ENCODE measurements around the gene DAP. TPM values are rescaled to one million over a fixed set of nuclear protein-coding genes. Genes with fewer than 3 reads are reported as not detected.

DAP gene
- total and polyA plus RNA-seq, 4 donors: 27.2 to 80.8 (median 58.3) TPM

GRCh38 chr5:10762776-10763500 lies 1.9 kb upstream of the DAP start:
- WGBS (ENCODE audit: insufficient coverage): 82% methylated on average over 9 of the region's 10 CpGs
- Histone ChIP-seq H3K4me1 (ENCODE audit: control insufficient read depth, insufficient read depth, low read length) (peaks cover 23% of the 10 kb centered on the region), H3K4me3 (ENCODE audit: low read depth, low read length) (no peak overlapping the region), H3K27ac (ENCODE audit: low read depth, low read length) (no peak overlapping the region), H3K36me3 (ENCODE audit: control insufficient read depth, insufficient read depth, low read length) (no peaks in the 10 kb centered on the region), H3K9me3 (ENCODE audit: control insufficient read depth, insufficient read depth, low read length) (no peaks in the 10 kb centered on the region), H3K27me3 (ENCODE audit: control insufficient read depth, insufficient read depth, low read length) (no peaks in the 10 kb centered on the region)
- no peak for DNase-seq (ENCODE audit: low read depth in 4 of 6, low spot score in 6 of 6)

- Histone ChIP-seq H3K36me3 (ENCODE audit: control insufficient read depth, insufficient read depth, low read length) (no peaks in the 10 kb centered on the region), H3K4me1 (ENCODE audit: control insufficient read depth, insufficient read depth, low read length) (peaks cover 23% of the 10 kb centered on the region), H3K27me3 (ENCODE audit: control insufficient read depth, insufficient read depth, low read length) (no peaks in the 10 kb centered on the region), H3K4me3 (ENCODE audit: low read depth, low read length) (peak overlapping the region; percentile 54), H3K9me3 (ENCODE audit: control insufficient read depth, insufficient read depth, low read length) (no peaks in the 10 kb centered on the region), H3K27ac (ENCODE audit: low read depth, low read length) (peak overlapping the region; percentile 94)
- WGBS (ENCODE audit: insufficient coverage): 85% methylated on average over 16 of the region's 17 CpGs
- no peak for DNase-seq (ENCODE audit: low read depth in 4 of 6, low spot score in 6 of 6)
These were observed 1.1 kb upstream of the DAP start for GRCh38 chr5:10761933-10762775.

GRCh38 chr5:10760921-10761184 lies 181 bp downstream of the DAP start:
- peak overlapping the region; percentile 80 for H3K27ac ChIP-seq (ENCODE audit: low read depth, low read length)
- H3K27me3 ChIP-seq (ENCODE audit: control insufficient read depth, insufficient read depth, low read length): no peaks in the 10 kb centered on the region
- peaks cover 23% of the 10 kb centered on the region for H3K4me1 ChIP-seq (ENCODE audit: control insufficient read depth, insufficient read depth, low read length)
- no peaks in the 10 kb centered on the region for H3K9me3 ChIP-seq (ENCODE audit: control insufficient read depth, insufficient read depth, low read length)
- DNase-seq (ENCODE audit: low read depth in 4 of 6, low spot score in 6 of 6): no peak
- 0% methylated on average over 42 of the region's 42 CpGs for WGBS (ENCODE audit: insufficient coverage)
- H3K36me3 ChIP-seq (ENCODE audit: control insufficient read depth, insufficient read depth, low read length): no peaks in the 10 kb centered on the region
- peak overlapping the region; percentile 52 for H3K4me3 ChIP-seq (ENCODE audit: low read depth, low read length)

- H3K9me3 ChIP-seq (ENCODE audit: control insufficient read depth, insufficient read depth, low read length): no peaks in the 10 kb centered on the region
- DNase-seq (ENCODE audit: low read depth in 4 of 6, low spot score in 6 of 6): peak in 4 of 6 donors; percentile 43 to 89 (median 61)
- H3K27ac ChIP-seq (ENCODE audit: low read depth, low read length): peak overlapping the region; percentile 80
- peak overlapping the region; percentile 52 for H3K4me3 ChIP-seq (ENCODE audit: low read depth, low read length)
- peaks cover under 1% of the 10 kb centered on the region for H3K36me3 ChIP-seq (ENCODE audit: control insufficient read depth, insufficient read depth, low read length)
- no peaks in the 10 kb centered on the region for H3K27me3 ChIP-seq (ENCODE audit: control insufficient read depth, insufficient read depth, low read length)
- 2% methylated on average over 36 of the region's 43 CpGs for WGBS (ENCODE audit: insufficient coverage)
- H3K4me1 ChIP-seq (ENCODE audit: control insufficient read depth, insufficient read depth, low read length): peaks cover 23% of the 10 kb centered on the region
These were observed 726 bp downstream of the DAP start for GRCh38 chr5:10760096-10760920.

GRCh38 chr5:10759111-10759510 lies 1.9 kb downstream of the DAP start:
- no peaks in the 10 kb centered on the region for H3K9me3 ChIP-seq (ENCODE audit: control insufficient read depth, insufficient read depth, low read length)

GRCh38 chr5:10757922-10758555 lies 3.0 kb downstream of the DAP start:
- Histone ChIP-seq H3K36me3 (ENCODE audit: control insufficient read depth, insufficient read depth, low read length) (peaks cover 8% of the 10 kb centered on the region), H3K4me3 (ENCODE audit: low read depth, low read length) (no peak overlapping the region), H3K9me3 (ENCODE audit: control insufficient read depth, insufficient read depth, low read length) (no peaks in the 10 kb centered on the region), H3K27me3 (ENCODE audit: control insufficient read depth, insufficient read depth, low read length) (no peaks in the 10 kb centered on the region), H3K27ac (ENCODE audit: low read depth, low read length) (no peak overlapping the region), H3K4me1 (ENCODE audit: control insufficient read depth, insufficient read depth, low read length) (peaks cover 23% of the 10 kb centered on the region)
- peak in 1 of 6 donors; percentile 77 for DNase-seq (ENCODE audit: low read depth in 4 of 6, low spot score in 6 of 6)
- WGBS (ENCODE audit: insufficient coverage): 100% methylated on average over 3 of the region's 7 CpGs

More at GRCh38 chr5:10759111-10759510, 1.9 kb downstream of the DAP start:
- H3K36me3 ChIP-seq (ENCODE audit: control insufficient read depth, insufficient read depth, low read length): peaks cover 4% of the 10 kb centered on the region
- no peak overlapping the region for H3K27ac ChIP-seq (ENCODE audit: low read depth, low read length)
- DNase-seq (ENCODE audit: low read depth in 4 of 6, low spot score in 6 of 6): no peak
- H3K4me1 ChIP-seq (ENCODE audit: control insufficient read depth, insufficient read depth, low read length): peaks cover 23% of the 10 kb centered on the region
- no peaks in the 10 kb centered on the region for H3K27me3 ChIP-seq (ENCODE audit: control insufficient read depth, insufficient read depth, low read length)
- WGBS (ENCODE audit: insufficient coverage): no CpG with 5 or more reads among the region's 6 CpGs
- no peak overlapping the region for H3K4me3 ChIP-seq (ENCODE audit: low read depth, low read length)

GRCh38 chr5:10757043-10757442 lies 4.0 kb downstream of the DAP start:
- peaks cover 18% of the 10 kb centered on the region for H3K4me1 ChIP-seq (ENCODE audit: control insufficient read depth, insufficient read depth, low read length)
- H3K27me3 ChIP-seq (ENCODE audit: control insufficient read depth, insufficient read depth, low read length): no peaks in the 10 kb centered on the region
- whole genome bisulfite sequencing (ENCODE audit: insufficient coverage): 86% methylated on average over 5 of the region's 9 CpGs
- H3K9me3 ChIP-seq (ENCODE audit: control insufficient read depth, insufficient read depth, low read length): no peaks in the 10 kb centered on the region
- peaks cover 10% of the 10 kb centered on the region for H3K36me3 ChIP-seq (ENCODE audit: control insufficient read depth, insufficient read depth, low read length)
- DNase-seq (ENCODE audit: low read depth in 4 of 6, low spot score in 6 of 6): no peak
- no peak overlapping the region for H3K4me3 ChIP-seq (ENCODE audit: low read depth, low read length)
- H3K27ac ChIP-seq (ENCODE audit: low read depth, low read length): no peak overlapping the region

- DNase-seq (ENCODE audit: low read depth in 4 of 6, low spot score in 6 of 6): peak in 2 of 6 donors; percentile 55 to 79
- peaks cover 15% of the 10 kb centered on the region for H3K4me1 ChIP-seq (ENCODE audit: control insufficient read depth, insufficient read depth, low read length)
- no peaks in the 10 kb centered on the region for H3K27me3 ChIP-seq (ENCODE audit: control insufficient read depth, insufficient read depth, low read length)
- H3K4me3 ChIP-seq (ENCODE audit: low read depth, low read length): no peak overlapping the region
- H3K9me3 ChIP-seq (ENCODE audit: control insufficient read depth, insufficient read depth, low read length): no peaks in the 10 kb centered on the region
- no CpG with 5 or more reads among the region's 2 CpGs for WGBS (ENCODE audit: insufficient coverage)
- peaks cover 10% of the 10 kb centered on the region for H3K36me3 ChIP-seq (ENCODE audit: control insufficient read depth, insufficient read depth, low read length)
- H3K27ac ChIP-seq (ENCODE audit: low read depth, low read length): no peak overlapping the region
These were observed 4.5 kb downstream of the DAP start for GRCh38 chr5:10756549-10756948.

GRCh38 chr5:10753178-10753577 lies 7.9 kb downstream of the DAP start:
- Histone ChIP-seq H3K4me3 (ENCODE audit: low read depth, low read length) (no peak overlapping the region), H3K9me3 (ENCODE audit: control insufficient read depth, insufficient read depth, low read length) (no peaks in the 10 kb centered on the region), H3K27ac (ENCODE audit: low read depth, low read length) (no peak overlapping the region), H3K27me3 (ENCODE audit: control insufficient read depth, insufficient read depth, low read length) (no peaks in the 10 kb centered on the region), H3K36me3 (ENCODE audit: control insufficient read depth, insufficient read depth, low read length) (peaks cover 15% of the 10 kb centered on the region), H3K4me1 (ENCODE audit: control insufficient read depth, insufficient read depth, low read length) (peaks cover 3% of the 10 kb centered on the region)
- no peak for DNase-seq (ENCODE audit: low read depth in 4 of 6, low spot score in 6 of 6)
- 94% methylated on average over 9 of the region's 9 CpGs for WGBS (ENCODE audit: insufficient coverage)
